Measurements from ENCODE around the gene DPH7.
"Not testable (repeated sequence)": the region's sequence is repeated elsewhere in the genome, so short reads cannot be mapped to it uniquely, and the experiment has no call there.

DPH7 gene

GRCh38 chr9:137550958-137551263, 27.8 kb downstream of the DPH7 start:
- in situ Hi-C loops (cut with MboI; ENCODE audit: low sequenced_read_pairs): not testable (repeated sequence)

GRCh38 chr9:137550231-137550621, 28.5 kb downstream of the DPH7 start, which contains the start of gene PNPLA7:
TSS of gene PNPLA7 (minus strand) at chr9:137550402. CDS start at chr9:137550197, 205 bp downstream.
- in situ Hi-C loops (cut with MboI; ENCODE audit: low sequenced_read_pairs): no loop called here

- in situ Hi-C loops (cut with MboI; ENCODE audit: low sequenced_read_pairs): no loop called here
Observed at GRCh38 chr9:137547687-137548543, 30.8 kb downstream of the DPH7 start.

- in situ Hi-C loops (cut with MboI; ENCODE audit: low sequenced_read_pairs): no loop called here
Observed at GRCh38 chr9:137545123-137545522, 33.6 kb downstream of the DPH7 start.

GRCh38 chr9:137544176-137544760, 34.5 kb downstream of the DPH7 start:
- in situ Hi-C loops (cut with MboI; ENCODE audit: low sequenced_read_pairs): no loop called here

GRCh38 chr9:137543237-137543963, 35.3 kb downstream of the DPH7 start:
- in situ Hi-C loops (cut with MboI; ENCODE audit: low sequenced_read_pairs): no loop called here

- in situ Hi-C loops (cut with MboI; ENCODE audit: low sequenced_read_pairs): no loop called here
Observed at GRCh38 chr9:137542486-137542885, 36.2 kb downstream of the DPH7 start.

- in situ Hi-C loops (cut with MboI; ENCODE audit: low sequenced_read_pairs): no loop called here
Observed at GRCh38 chr9:137540536-137540935, 38.2 kb downstream of the DPH7 start.

GRCh38 chr9:137538058-137538457, 40.7 kb downstream of the DPH7 start:
- in situ Hi-C loops (cut with MboI; ENCODE audit: low sequenced_read_pairs): no loop called here

- in situ Hi-C loops (cut with MboI; ENCODE audit: low sequenced_read_pairs): not testable (repeated sequence)
Observed at GRCh38 chr9:137536594-137537131, 42.1 kb downstream of the DPH7 start.

GRCh38 chr9:137535120-137535428, 43.7 kb downstream of the DPH7 start:
- in situ Hi-C loops (cut with MboI; ENCODE audit: low sequenced_read_pairs): no loop called here

- in situ Hi-C loops (cut with MboI; ENCODE audit: low sequenced_read_pairs): no loop called here
Observed at GRCh38 chr9:137534256-137535119, 44.2 kb downstream of the DPH7 start.

- in situ Hi-C loops (cut with MboI; ENCODE audit: low sequenced_read_pairs): not testable (repeated sequence)
Observed at GRCh38 chr9:137532891-137533468, 45.7 kb downstream of the DPH7 start.

GRCh38 chr9:137531099-137531765, 47.5 kb downstream of the DPH7 start:
- in situ Hi-C loops (cut with MboI; ENCODE audit: low sequenced_read_pairs): no loop called here

GRCh38 chr9:137530331-137530730, 48.4 kb downstream of the DPH7 start:
- in situ Hi-C loops (cut with MboI; ENCODE audit: low sequenced_read_pairs): no loop called here

- in situ Hi-C loops (cut with MboI; ENCODE audit: low sequenced_read_pairs): no loop called here
Observed at GRCh38 chr9:137524981-137525317, 53.8 kb downstream of the DPH7 start.

- in situ Hi-C loops (cut with MboI; ENCODE audit: low sequenced_read_pairs): no loop called here
Observed at GRCh38 chr9:137524161-137524980, 54.4 kb downstream of the DPH7 start.

GRCh38 chr9:137522746-137523455, 55.8 kb downstream of the DPH7 start:
- in situ Hi-C loops (cut with MboI; ENCODE audit: low sequenced_read_pairs): no loop called here

Measured in hTERT RPE-1 (cell line).